NCI-H226 (cell line): ENCODE data around the gene SDF4.
"Not testable (repeated sequence)": the region's sequence is repeated elsewhere in the genome, so short reads cannot be mapped to it uniquely, and the experiment has no call there.

ENCODE experiments used
- DNase-seq: peaks from one replicate; pipeline ENCODE4 v3.0.0-alpha.2; 2015

The SDF4 gene

GRCh38 chr1:1196431-1197187 lies 35.2 kb downstream of the SDF4 start:
- DNase-seq, result no peak

GRCh38 chr1:1195726-1196125 lies 36.1 kb downstream of the SDF4 start:
- not testable (repeated sequence) for DNase-seq

GRCh38 chr1:1194723-1195122 lies 37.1 kb downstream of the SDF4 start:
- DNase-seq, result no peak

- DNase-seq, result no peak
Measured at GRCh38 chr1:1191734-1192133, 40.1 kb downstream of the SDF4 start.

- DNase-seq, result no peak
Measured at GRCh38 chr1:1189111-1189510, 42.7 kb downstream of the SDF4 start.

GRCh38 chr1:1187938-1188337 lies 43.9 kb downstream of the SDF4 start:
- DNase-seq, result no peak

GRCh38 chr1:1185101-1185765 lies 46.6 kb downstream of the SDF4 start:
- DNase-seq, result no peak

GRCh38 chr1:1183833-1184775 lies 47.7 kb downstream of the SDF4 start:
- DNase-seq, result no peak

GRCh38 chr1:1183221-1183747 lies 48.5 kb downstream of the SDF4 start:
- no peak for DNase-seq

- DNase-seq, result no peak
Measured at GRCh38 chr1:1182491-1183220, 49.1 kb downstream of the SDF4 start.

- DNase-seq, result no peak
Measured at GRCh38 chr1:1181938-1182410, 49.8 kb downstream of the SDF4 start.

GRCh38 chr1:1181129-1181937 lies 50.5 kb downstream of the SDF4 start:
- no peak for DNase-seq

GRCh38 chr1:1179983-1180861 lies 51.6 kb downstream of the SDF4 start:
- no peak for DNase-seq

GRCh38 chr1:1179346-1179982 lies 52.3 kb downstream of the SDF4 start:
- DNase-seq, result no peak

GRCh38 chr1:1178794-1179331 lies 52.9 kb downstream of the SDF4 start:
- no peak for DNase-seq

- no peak for DNase-seq
Measured at GRCh38 chr1:1177452-1178206, 54.2 kb downstream of the SDF4 start.

GRCh38 chr1:1176931-1177330 lies 54.9 kb downstream of the SDF4 start:
- no peak for DNase-seq

GRCh38 chr1:1176063-1176761 lies 55.6 kb downstream of the SDF4 start:
- not testable (repeated sequence) for DNase-seq
